H9 (cell line): ENCODE measurements around the gene LGALS8. TPM values are rescaled to one million over a fixed set of nuclear protein-coding genes. Genes with fewer than 3 reads are reported as not detected.

ENCODE experiments used
- DNase-seq: peaks from one replicate; pipeline ENCODE4 v3.0.0-alpha.2; 2017
- H2AFZ ChIP-seq: one replicate; pipeline ENCODE4 v1.6.1; 2013; ENCODE audit warnings: mild to moderate bottlenecking, low read length, control low read depth, moderate library complexity
- H2AK5ac ChIP-seq: 2 replicates; pipeline ENCODE4 v1.6.1; 2013; ENCODE audit warnings: low read length, control low read depth, mixed read lengths; ENCODE audit not compliant: insufficient read length
- H2BK120ac ChIP-seq: one replicate; pipeline ENCODE4 v1.6.1; 2013; ENCODE audit warnings: low read depth, mild to moderate bottlenecking, low read length, control low read depth, inconsistent platforms; ENCODE audit not compliant: poor library complexity, severe bottlenecking
- H2BK12ac ChIP-seq: 2 replicates; pipeline ENCODE4 v1.6.1; 2013; ENCODE audit warnings: low read length, control low read depth, mixed read lengths, low read depth; ENCODE audit not compliant: insufficient read length
- H2BK15ac ChIP-seq: 2 replicates; pipeline ENCODE4 v1.6.1; 2013; ENCODE audit warnings: low read depth, low read length, control low read depth
- H2BK20ac ChIP-seq: one replicate; pipeline ENCODE4 v1.6.1; 2013; ENCODE audit warnings: low read depth, mild to moderate bottlenecking, low read length, control low read depth, inconsistent platforms; ENCODE audit not compliant: poor library complexity, severe bottlenecking
- H2BK5ac ChIP-seq: 2 replicates; pipeline ENCODE4 v1.6.1; 2013; ENCODE audit warnings: low read length, control low read depth, mixed read lengths; ENCODE audit not compliant: insufficient read length
- H3K14ac ChIP-seq: 2 replicates; pipeline ENCODE4 v1.6.1; 2013; ENCODE audit warnings: low read length, control low read depth; ENCODE audit not compliant: insufficient read depth
- H3K18ac ChIP-seq: 2 replicates; pipeline ENCODE4 v1.6.1; 2013; ENCODE audit warnings: low read depth, mild to moderate bottlenecking, mixed read lengths, low read length, control low read depth; ENCODE audit not compliant: insufficient read length
- H3K23ac ChIP-seq: 2 replicates; pipeline ENCODE4 v1.6.1; 2013; ENCODE audit warnings: low read length, control low read depth, mixed read lengths, low read depth; ENCODE audit not compliant: insufficient read length
- H3K23me2 ChIP-seq: 2 replicates; pipeline ENCODE4 v1.6.1; 2013; ENCODE audit warnings: low read depth, mild to moderate bottlenecking, mixed read lengths, low read length, control low read depth; ENCODE audit not compliant: insufficient read length, poor library complexity, severe bottlenecking
- H3K27ac ChIP-seq: 2 replicates; pipeline ENCODE4 v1.5.1; 2013; ENCODE audit warnings: low read length, control low read depth, mixed read lengths, low read depth; ENCODE audit not compliant: insufficient read length
- H3K27me3 ChIP-seq: 2 replicates; pipeline ENCODE4 v1.6.1; 2013; ENCODE audit warnings: low read length, control low read depth, inconsistent platforms; ENCODE audit not compliant: insufficient read depth
- H3K4ac ChIP-seq: 2 replicates; pipeline ENCODE4 v1.6.1; 2013; ENCODE audit warnings: low read depth, mild to moderate bottlenecking, control low read depth, inconsistent platforms, low read length, moderate library complexity
- H3K4me1 ChIP-seq: 2 replicates; pipeline ENCODE4 v1.6.1; 2013; ENCODE audit warnings: low read length, control low read depth, inconsistent platforms; ENCODE audit not compliant: insufficient read depth
- H3K4me2 ChIP-seq: 2 replicates; pipeline ENCODE4 v1.6.1; 2013; ENCODE audit warnings: low read length, control low read depth, mixed read lengths; ENCODE audit not compliant: insufficient read length, insufficient read depth
- H3K56ac ChIP-seq: 2 replicates; pipeline ENCODE4 v1.6.1; 2013; ENCODE audit warnings: low read depth, mild to moderate bottlenecking, mixed read lengths, low read length, control low read depth; ENCODE audit not compliant: insufficient read length
- H3K79me1 ChIP-seq: 2 replicates; pipeline ENCODE4 v1.6.1; 2013; ENCODE audit warnings: low read depth, mild to moderate bottlenecking, moderate library complexity, low read length, control low read depth, inconsistent platforms; ENCODE audit not compliant: insufficient read depth, poor library complexity, severe bottlenecking
- H3K79me2 ChIP-seq: 2 replicates; pipeline ENCODE4 v1.6.1; 2013; ENCODE audit warnings: low read length, control low read depth, inconsistent platforms; ENCODE audit not compliant: insufficient read depth
- H3K9ac ChIP-seq: 2 replicates; pipeline ENCODE4 v1.6.1; 2013; ENCODE audit warnings: low read length, control low read depth, mixed read lengths; ENCODE audit not compliant: insufficient read length; ENCODE audit errors: extremely low read depth
- H3K9me3 ChIP-seq: one replicate; pipeline ENCODE4 v1.6.1; 2013; ENCODE audit warnings: low read depth, low read length, inconsistent platforms; ENCODE audit not compliant: control insufficient read depth
- H3T11ph ChIP-seq: one replicate; pipeline ENCODE4 v1.6.1; 2013; ENCODE audit warnings: mild to moderate bottlenecking, low read length, control low read depth, inconsistent platforms
- H4K20me1 ChIP-seq: one replicate; pipeline ENCODE4 v1.6.1; 2013; ENCODE audit not compliant: control insufficient read depth, insufficient read length, insufficient read depth
- H4K5ac ChIP-seq: 2 replicates; pipeline ENCODE4 v1.6.1; 2013; ENCODE audit warnings: low read depth, mild to moderate bottlenecking, mixed read lengths, low read length, control low read depth; ENCODE audit not compliant: insufficient read length
- H4K8ac ChIP-seq: replicated peaks from 2 replicates; pipeline ENCODE4 v1.6.1; 2013; ENCODE audit warnings: low read length, control low read depth, mixed read lengths, low read depth; ENCODE audit not compliant: insufficient read length
- H4K91ac ChIP-seq: 2 replicates; pipeline ENCODE4 v1.6.1; 2013; ENCODE audit warnings: low read depth, mild to moderate bottlenecking, moderate library complexity, mixed read lengths, low read length, control low read depth; ENCODE audit not compliant: insufficient read length
- H3K27ac Mint-ChIP-seq, 3 experiments: 2 replicates in 2 of 3; 3 replicates in 1 of 3; pipeline ENCODE4 v1.8.0; 2020 to 2021; ENCODE audit warnings: mixed read lengths in 3 of 3, mild to moderate bottlenecking in 1 of 3, moderate library complexity in 1 of 3
- H3K27me3 Mint-ChIP-seq: 2 replicates; pipeline ENCODE4 v1.8.0; 2021; ENCODE audit warnings: low read depth, mild to moderate bottlenecking, moderate library complexity, mixed read lengths
- H3K36me3 Mint-ChIP-seq, 3 experiments: 2 replicates in 2 of 3; 3 replicates in 1 of 3; pipeline ENCODE4 v1.8.0; 2020 to 2021; ENCODE audit warnings: low read depth in 3 of 3, mixed read lengths in 3 of 3; ENCODE audit not compliant: insufficient read depth in 1 of 3
- H3K4me1 Mint-ChIP-seq, 2 experiments: 2 replicates each; pipeline ENCODE4 v1.8.0; 2020; ENCODE audit warnings: mixed read lengths in 2 of 2
- H3K4me3 Mint-ChIP-seq, 2 experiments: 2 replicates in 1 of 2; 3 replicates in 1 of 2; pipeline ENCODE4 v1.8.0; 2020 to 2021; ENCODE audit warnings: mild to moderate bottlenecking in 2 of 2, mixed read lengths in 2 of 2, moderate library complexity in 1 of 2
- H3K9me3 Mint-ChIP-seq, 2 experiments: 2 replicates in 1 of 2; 3 replicates in 1 of 2; pipeline ENCODE4 v1.8.0; 2020; ENCODE audit warnings: mild to moderate bottlenecking in 2 of 2, mixed read lengths in 2 of 2, moderate library complexity in 1 of 2
- WGBS: extraction: QIAGEN DNeasy Blood & Tissue Kit; methylation state at CpG from one replicate; pipeline ENCODE4 v1.1.7; 2013; ENCODE audit warnings: missing lambda C conversion rate, low lambda C conversion rate, mixed read lengths; ENCODE audit not compliant: insufficient read length; ENCODE audit errors: extremely low coverage; 5-methylcytosine and 5-hydroxymethylcytosine counted together
- total RNA-seq: library from RNA; stranded (reverse); gene quantifications from 2 replicates; pipeline ENCODE4 v1.2.1, GENCODE V29; 2021
- TF ChIP-seq, protein P1 (sequence below): fragments of 200-600 bp; sonication (generic); conservative IDR thresholded peaks from 3 replicates; pipeline ENCODE4 v1.8.0; 2021; ENCODE audit warnings: antibody characterized with exemption, mild to moderate bottlenecking

Gene LGALS8
- total RNA-seq, 1 experiment from 2014 or later = 14.2 TPM

GRCh38 chr1:236535190-236535589 lies 11.4 kb downstream of the LGALS8 start:
- Histone ChIP-seq H3K56ac (no peak overlapping the region), H3K79me1 (no peaks in the 10 kb centered on the region), H4K91ac (no peak overlapping the region), H3K79me2 (no peaks in the 10 kb centered on the region), H2BK5ac (no peak overlapping the region), H3K9me3 (no peaks in the 10 kb centered on the region), H2BK15ac (no peak overlapping the region), H3K23me2 (no peaks in the 10 kb centered on the region), H4K20me1 (no peaks in the 10 kb centered on the region), H3K4ac (no peak overlapping the region), H4K5ac (no peak overlapping the region), H2BK20ac (no peak overlapping the region), H3K4me1 (no peaks in the 10 kb centered on the region), H3T11ph (no peak overlapping the region), H2BK120ac (no peak overlapping the region), H3K14ac (no peak overlapping the region), H3K9ac (no peak overlapping the region), H3K23ac (no peak overlapping the region), H3K27ac (no peak overlapping the region), H3K18ac (no peak overlapping the region), H3K4me2 (no peak overlapping the region), H2AK5ac (no peak overlapping the region), H4K8ac (no peak overlapping the region), H3K27me3 (no peaks in the 10 kb centered on the region), H2AFZ (no peak overlapping the region), H2BK12ac (no peak overlapping the region)
- TF ChIP-seq, protein P1, sequence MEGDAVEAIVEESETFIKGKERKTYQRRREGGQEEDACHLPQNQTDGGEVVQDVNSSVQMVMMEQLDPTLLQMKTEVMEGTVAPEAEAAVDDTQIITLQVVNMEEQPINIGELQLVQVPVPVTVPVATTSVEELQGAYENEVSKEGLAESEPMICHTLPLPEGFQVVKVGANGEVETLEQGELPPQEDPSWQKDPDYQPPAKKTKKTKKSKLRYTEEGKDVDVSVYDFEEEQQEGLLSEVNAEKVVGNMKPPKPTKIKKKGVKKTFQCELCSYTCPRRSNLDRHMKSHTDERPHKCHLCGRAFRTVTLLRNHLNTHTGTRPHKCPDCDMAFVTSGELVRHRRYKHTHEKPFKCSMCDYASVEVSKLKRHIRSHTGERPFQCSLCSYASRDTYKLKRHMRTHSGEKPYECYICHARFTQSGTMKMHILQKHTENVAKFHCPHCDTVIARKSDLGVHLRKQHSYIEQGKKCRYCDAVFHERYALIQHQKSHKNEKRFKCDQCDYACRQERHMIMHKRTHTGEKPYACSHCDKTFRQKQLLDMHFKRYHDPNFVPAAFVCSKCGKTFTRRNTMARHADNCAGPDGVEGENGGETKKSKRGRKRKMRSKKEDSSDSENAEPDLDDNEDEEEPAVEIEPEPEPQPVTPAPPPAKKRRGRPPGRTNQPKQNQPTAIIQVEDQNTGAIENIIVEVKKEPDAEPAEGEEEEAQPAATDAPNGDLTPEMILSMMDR = no peak
- H3K9me3 Mint-ChIP-seq = no peaks in the 10 kb centered on the region; a peak in 1 of 5 replicates
- no peak overlapping the region for H3K27ac Mint-ChIP-seq
- peaks cover 2% of the 10 kb centered on the region in 2 experiments; a peak in 1 of 4 replicates for H3K4me1 Mint-ChIP-seq
- DNase-seq = no peak
- H3K27me3 Mint-ChIP-seq = no peaks in the 10 kb centered on the region
- H3K36me3 Mint-ChIP-seq = peaks cover 0 to 10% (median 0%) of the 10 kb centered on the region in 3 experiments; a peak in 2 of 7 replicates
- no CpG with 5 or more reads among the region's 1 CpG for WGBS
- H3K4me3 Mint-ChIP-seq = no peak overlapping the region
